ENCODE data around the gene AQR.

AQR gene

GRCh38 chr15:34804113-34804512 is 165.4 kb downstream of the AQR start:
- Mint-ChIP-seq H3K27ac (no peak overlapping the region), H3K9me3 (peaks cover 3% of the 10 kb centered on the region), H3K27me3 (peaks cover 31% of the 10 kb centered on the region), H3K4me1 (ENCODE audit: low read depth) (peaks cover 6% of the 10 kb centered on the region), H3K36me3 (ENCODE audit: low read depth) (no peaks in the 10 kb centered on the region), H3K4me3 (no peak overlapping the region)

GRCh38 chr15:34802803-34803750 is 166.5 kb downstream of the AQR start:
- Mint-ChIP-seq H3K27ac (no peak overlapping the region), H3K4me3 (no peak overlapping the region), H3K27me3 (peaks cover 36% of the 10 kb centered on the region), H3K36me3 (ENCODE audit: low read depth) (no peaks in the 10 kb centered on the region), H3K9me3 (peaks cover 3% of the 10 kb centered on the region), H3K4me1 (ENCODE audit: low read depth) (peaks cover 6% of the 10 kb centered on the region)

GRCh38 chr15:34802371-34802770 is 167.2 kb downstream of the AQR start:
- Mint-ChIP-seq H3K4me1 (ENCODE audit: low read depth) (peaks cover 6% of the 10 kb centered on the region), H3K27ac (no peak overlapping the region), H3K4me3 (no peak overlapping the region)

More at GRCh38 chr15:34802371-34802770, 167.2 kb downstream of the AQR start:
- peaks cover 40% of the 10 kb centered on the region for H3K27me3 Mint-ChIP-seq
- peaks cover 3% of the 10 kb centered on the region for H3K9me3 Mint-ChIP-seq
- no peaks in the 10 kb centered on the region for H3K36me3 Mint-ChIP-seq (ENCODE audit: low read depth)

Measured in stimulated activated naive CD8-positive, alpha-beta T cell treated with anti-CD3 and anti-CD28 coated beads, Interleukin-15, Interleukin-2, amounts not matched to agents 100 ng/mL and 50 ng/mL, for 24 hours (primary cell).